Raji (cell line): ENCODE data around the gene RIC8A.

Experiments used
- POLR2A ChIP-seq: IDR thresholded peaks from 2 replicates; pipeline ENCODE4 v1.6.1; 2011; ENCODE audit warnings: low read depth, low read length, control low read depth; ENCODE audit not compliant: insufficient read depth

Gene RIC8A

GRCh38 chr11:204587-205109 lies 2.9 kb upstream of the RIC8A start:
- no peak for TF ChIP-seq POLR2A

DNA sequence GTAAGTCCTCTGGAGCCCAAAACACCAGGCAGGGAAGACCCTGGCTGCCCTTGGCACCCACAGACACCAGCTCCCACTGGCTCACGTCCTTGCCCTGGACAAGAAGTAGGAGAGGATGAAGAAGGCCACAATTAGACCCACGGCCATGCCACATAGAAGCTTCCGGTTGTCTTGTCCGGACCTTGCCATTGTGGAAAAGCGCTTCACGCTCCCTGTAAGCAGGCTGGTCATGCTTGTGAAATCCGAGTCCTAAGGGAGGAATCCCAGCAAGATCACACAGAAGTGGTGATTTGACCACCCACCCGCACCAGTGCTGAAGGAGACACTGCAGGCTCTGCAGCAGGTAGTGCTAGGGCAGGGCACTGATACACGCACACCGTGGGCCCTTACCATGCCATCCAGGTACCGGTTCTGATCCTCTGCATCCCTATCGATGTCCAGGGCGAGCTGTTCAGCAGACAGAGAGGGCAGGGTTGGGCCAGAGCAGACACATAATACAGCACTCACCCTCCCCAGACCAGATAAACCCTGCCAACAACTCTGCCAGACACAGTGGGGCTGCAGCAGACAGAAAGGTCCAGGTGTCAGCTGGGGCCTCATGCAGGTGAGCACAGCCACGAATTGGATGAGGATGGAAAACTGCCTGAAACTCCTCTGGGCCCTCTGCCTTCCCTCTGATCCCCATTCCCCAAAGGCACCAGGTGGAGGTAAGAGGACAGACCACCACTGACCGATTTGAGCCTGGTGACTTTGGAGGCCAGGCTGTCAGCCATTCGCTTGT lies 2.1 kb upstream of the RIC8A start:
- 0 out of 2 replicates have a peak, but pooled peaks have one; percentile 17 for TF ChIP-seq POLR2A

- no peak for TF ChIP-seq POLR2A
These were observed 1.5 kb upstream of the RIC8A start for GRCh38 chr11:206002-206384.

DNA sequence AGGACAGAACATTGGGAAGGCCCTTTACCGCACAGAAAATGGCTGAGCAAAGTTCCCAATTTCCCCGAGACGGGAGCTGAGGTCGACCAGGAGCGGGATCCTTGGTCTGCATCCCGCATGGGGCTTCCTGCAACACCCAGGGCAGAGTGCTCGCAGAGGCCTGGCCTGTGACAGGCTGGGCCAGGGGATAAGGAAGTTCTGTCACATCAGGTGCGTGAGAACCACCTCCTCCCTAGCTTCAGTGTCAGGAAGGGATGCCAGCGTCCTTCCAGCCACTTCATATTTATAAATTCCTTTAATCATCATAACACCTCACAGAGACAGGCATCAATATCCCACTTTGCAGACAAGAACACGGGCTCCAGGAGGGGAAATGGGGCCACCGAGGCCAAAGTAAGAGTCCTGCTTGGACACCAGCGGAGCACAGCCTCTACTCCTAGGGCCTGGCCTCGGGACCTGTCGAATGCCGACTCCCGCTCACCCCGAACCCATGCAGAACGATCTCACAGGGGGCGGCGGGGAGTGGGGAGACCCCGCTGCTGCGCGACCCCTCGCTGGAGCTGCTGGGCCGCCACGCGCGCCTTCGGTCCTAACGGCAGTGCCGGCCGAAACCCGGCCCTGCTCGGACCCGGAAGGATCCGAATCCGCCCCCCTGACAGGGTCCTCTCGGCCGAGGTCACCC lies 841 bp upstream of the RIC8A start:
- no peak for TF ChIP-seq POLR2A

- TF ChIP-seq POLR2A, result no peak
These were observed 314 bp downstream of the RIC8A start for GRCh38 chr11:207863-208180.

GRCh38 chr11:208181-208916 lies 841 bp downstream of the RIC8A start:
- peak; percentile 78 for TF ChIP-seq POLR2A

- TF ChIP-seq POLR2A, result no peak
These were observed 1.4 kb downstream of the RIC8A start for GRCh38 chr11:208917-209260.

- TF ChIP-seq POLR2A, result no peak
These were observed 2.0 kb downstream of the RIC8A start for GRCh38 chr11:209275-210121.

GRCh38 chr11:210122-210802 lies 2.8 kb downstream of the RIC8A start:
- no peak for TF ChIP-seq POLR2A

- TF ChIP-seq POLR2A, result no peak
These were observed 3.3 kb downstream of the RIC8A start for GRCh38 chr11:210803-211180.

- TF ChIP-seq POLR2A, result no peak
These were observed 3.8 kb downstream of the RIC8A start for GRCh38 chr11:211295-211694.

GRCh38 chr11:211741-212140 lies 4.2 kb downstream of the RIC8A start:
- TF ChIP-seq POLR2A, result no peak

GRCh38 chr11:212150-213100 lies 4.9 kb downstream of the RIC8A start:
- TF ChIP-seq POLR2A, result no peak

- TF ChIP-seq POLR2A, result no peak
These were observed 5.6 kb downstream of the RIC8A start for GRCh38 chr11:213111-213510.

DNA sequence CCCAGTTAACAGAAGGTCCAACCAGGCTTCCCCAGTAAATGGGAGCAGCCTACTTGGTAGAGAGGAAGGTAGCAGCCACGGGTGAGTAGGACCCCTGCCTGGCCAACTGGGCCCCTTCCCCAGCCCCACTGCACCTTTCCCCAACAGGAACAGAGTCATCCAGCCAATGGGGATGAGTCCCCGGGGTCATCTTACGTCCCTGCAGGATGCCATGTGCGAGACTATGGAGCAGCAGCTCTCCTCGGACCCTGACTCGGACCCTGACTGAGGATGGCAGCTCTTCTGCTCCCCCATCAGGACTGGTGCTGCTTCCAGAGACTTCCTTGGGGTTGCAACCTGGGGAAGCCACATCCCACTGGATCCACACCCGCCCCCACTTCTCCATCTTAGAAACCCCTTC lies 6.6 kb downstream of the RIC8A start:
- no peak for TF ChIP-seq POLR2A
